ENCODE data around the gene NDUFS7.

Gene NDUFS7

GRCh38 chr19:1366899-1367870 is 16.5 kb upstream of the NDUFS7 start:
- peaks cover 68% of the 10 kb centered on the region for H3K36me3 ChIP-seq (ENCODE audit: control insufficient read depth, insufficient read depth, low read length)

GRCh38 chr19:1369214-1369805 is 14.4 kb upstream of the NDUFS7 start:
- H3K4me3 ChIP-seq (ENCODE audit: low read depth, low read length) = no peak overlapping the region
- no peaks in the 10 kb centered on the region for H3K4me1 ChIP-seq (ENCODE audit: control insufficient read depth, insufficient read depth, low read length)
- H3K9me3 ChIP-seq (ENCODE audit: control insufficient read depth, insufficient read depth, low read length) = no peaks in the 10 kb centered on the region
- H3K27me3 ChIP-seq (ENCODE audit: control insufficient read depth, insufficient read depth, low read length) = no peaks in the 10 kb centered on the region
- H3K36me3 ChIP-seq (ENCODE audit: control insufficient read depth, insufficient read depth, low read length) = peaks cover 69% of the 10 kb centered on the region
- H3K9ac ChIP-seq (ENCODE audit: low read depth, low read length) = no peak overlapping the region

More at GRCh38 chr19:1366899-1367870, 16.5 kb upstream of the NDUFS7 start:
- H3K4me3 ChIP-seq (ENCODE audit: low read depth, low read length) = no peak overlapping the region
- no peaks in the 10 kb centered on the region for H3K9me3 ChIP-seq (ENCODE audit: control insufficient read depth, insufficient read depth, low read length)
- no peaks in the 10 kb centered on the region for H3K27me3 ChIP-seq (ENCODE audit: control insufficient read depth, insufficient read depth, low read length)
- no peaks in the 10 kb centered on the region for H3K4me1 ChIP-seq (ENCODE audit: control insufficient read depth, insufficient read depth, low read length)
- H3K9ac ChIP-seq (ENCODE audit: low read depth, low read length) = no peak overlapping the region

- Histone ChIP-seq H3K4me1 (ENCODE audit: control insufficient read depth, insufficient read depth, low read length) (no peaks in the 10 kb centered on the region), H3K9ac (ENCODE audit: low read depth, low read length) (no peak overlapping the region), H3K27me3 (ENCODE audit: control insufficient read depth, insufficient read depth, low read length) (no peaks in the 10 kb centered on the region), H3K4me3 (ENCODE audit: low read depth, low read length) (no peak overlapping the region), H3K9me3 (ENCODE audit: control insufficient read depth, insufficient read depth, low read length) (no peaks in the 10 kb centered on the region), H3K36me3 (ENCODE audit: control insufficient read depth, insufficient read depth, low read length) (peaks cover 64% of the 10 kb centered on the region)
Measured at GRCh38 chr19:1370579-1371361, 12.9 kb upstream of the NDUFS7 start.

- H3K9ac ChIP-seq (ENCODE audit: low read depth, low read length) = no peak overlapping the region
- H3K27me3 ChIP-seq (ENCODE audit: control insufficient read depth, insufficient read depth, low read length) = no peaks in the 10 kb centered on the region
- peaks cover 58% of the 10 kb centered on the region for H3K36me3 ChIP-seq (ENCODE audit: control insufficient read depth, insufficient read depth, low read length)
- H3K4me3 ChIP-seq (ENCODE audit: low read depth, low read length) = no peak overlapping the region
- no peaks in the 10 kb centered on the region for H3K9me3 ChIP-seq (ENCODE audit: control insufficient read depth, insufficient read depth, low read length)
- H3K4me1 ChIP-seq (ENCODE audit: control insufficient read depth, insufficient read depth, low read length) = no peaks in the 10 kb centered on the region
Measured at GRCh38 chr19:1373042-1373533, 10.6 kb upstream of the NDUFS7 start.

GRCh38 chr19:1373534-1374249 is 10.0 kb upstream of the NDUFS7 start:
- H3K36me3 ChIP-seq (ENCODE audit: control insufficient read depth, insufficient read depth, low read length) = peaks cover 54% of the 10 kb centered on the region
- no peaks in the 10 kb centered on the region for H3K27me3 ChIP-seq (ENCODE audit: control insufficient read depth, insufficient read depth, low read length)
- no peak overlapping the region for H3K9ac ChIP-seq (ENCODE audit: low read depth, low read length)
- H3K4me1 ChIP-seq (ENCODE audit: control insufficient read depth, insufficient read depth, low read length) = no peaks in the 10 kb centered on the region
- no peaks in the 10 kb centered on the region for H3K9me3 ChIP-seq (ENCODE audit: control insufficient read depth, insufficient read depth, low read length)
- H3K4me3 ChIP-seq (ENCODE audit: low read depth, low read length) = no peak overlapping the region

- H3K4me3 ChIP-seq (ENCODE audit: low read depth, low read length) = no peak overlapping the region
- H3K4me1 ChIP-seq (ENCODE audit: control insufficient read depth, insufficient read depth, low read length) = no peaks in the 10 kb centered on the region
- H3K9me3 ChIP-seq (ENCODE audit: control insufficient read depth, insufficient read depth, low read length) = no peaks in the 10 kb centered on the region
- no peaks in the 10 kb centered on the region for H3K27me3 ChIP-seq (ENCODE audit: control insufficient read depth, insufficient read depth, low read length)
- H3K9ac ChIP-seq (ENCODE audit: low read depth, low read length) = no peak overlapping the region
- peaks cover 54% of the 10 kb centered on the region for H3K36me3 ChIP-seq (ENCODE audit: control insufficient read depth, insufficient read depth, low read length)
Measured at GRCh38 chr19:1374250-1374577, 9.5 kb upstream of the NDUFS7 start.

- Histone ChIP-seq H3K9ac (ENCODE audit: low read depth, low read length) (no peak overlapping the region), H3K27me3 (ENCODE audit: control insufficient read depth, insufficient read depth, low read length) (no peaks in the 10 kb centered on the region), H3K36me3 (ENCODE audit: control insufficient read depth, insufficient read depth, low read length) (peaks cover 32% of the 10 kb centered on the region), H3K4me1 (ENCODE audit: control insufficient read depth, insufficient read depth, low read length) (peaks cover 3% of the 10 kb centered on the region), H3K9me3 (ENCODE audit: control insufficient read depth, insufficient read depth, low read length) (no peaks in the 10 kb centered on the region), H3K4me3 (ENCODE audit: low read depth, low read length) (no peak overlapping the region)
Measured at GRCh38 chr19:1376415-1376805, 7.3 kb upstream of the NDUFS7 start.

- Histone ChIP-seq H3K4me1 (ENCODE audit: control insufficient read depth, insufficient read depth, low read length) (peaks cover 6% of the 10 kb centered on the region), H3K4me3 (ENCODE audit: low read depth, low read length) (no peak overlapping the region)
Measured at GRCh38 chr19:1377176-1377964, 6.3 kb upstream of the NDUFS7 start.

GRCh38 chr19:1377965-1378785 is 5.5 kb upstream of the NDUFS7 start:
- Histone ChIP-seq H3K4me1 (ENCODE audit: control insufficient read depth, insufficient read depth, low read length) (peaks cover 6% of the 10 kb centered on the region), H3K36me3 (ENCODE audit: control insufficient read depth, insufficient read depth, low read length) (peaks cover 26% of the 10 kb centered on the region), H3K27me3 (ENCODE audit: control insufficient read depth, insufficient read depth, low read length) (no peaks in the 10 kb centered on the region), H3K9ac (ENCODE audit: low read depth, low read length) (no peak overlapping the region), H3K9me3 (ENCODE audit: control insufficient read depth, insufficient read depth, low read length) (no peaks in the 10 kb centered on the region), H3K4me3 (ENCODE audit: low read depth, low read length) (no peak overlapping the region)

More at GRCh38 chr19:1377176-1377964, 6.3 kb upstream of the NDUFS7 start:
- Histone ChIP-seq H3K36me3 (ENCODE audit: control insufficient read depth, insufficient read depth, low read length) (peaks cover 31% of the 10 kb centered on the region), H3K9ac (ENCODE audit: low read depth, low read length) (no peak overlapping the region), H3K9me3 (ENCODE audit: control insufficient read depth, insufficient read depth, low read length) (no peaks in the 10 kb centered on the region), H3K27me3 (ENCODE audit: control insufficient read depth, insufficient read depth, low read length) (no peaks in the 10 kb centered on the region)
